Measurements from ENCODE around the gene CDC5L.
"Not testable (repeated sequence)": the region's sequence is repeated elsewhere in the genome, so short reads cannot be mapped to it uniquely, and the experiment has no call there.

DNA sequence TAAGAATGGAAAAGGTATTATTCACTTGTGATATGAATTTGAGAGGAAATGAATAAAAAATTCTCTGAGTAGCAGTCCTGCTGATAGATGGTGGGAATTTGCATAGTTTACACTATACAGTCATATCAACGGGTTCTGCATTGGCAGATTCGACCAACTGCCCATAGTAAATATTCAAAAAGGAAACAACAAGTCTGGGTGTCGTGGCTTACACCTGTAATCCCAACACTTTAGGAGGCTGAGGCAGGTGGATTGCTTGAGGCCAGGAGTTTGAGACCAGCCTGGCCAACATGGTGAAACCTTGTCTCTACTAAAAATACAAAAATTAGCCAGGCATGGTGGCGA, 36.9 kb upstream of the CDC5L start:
- not testable (repeated sequence) for TF ChIP-seq EP300, POLR2AphosphoS5, POLR2A (IDR thresholded peaks at IDR 0.05)
- TF ChIP-seq, protein P1, sequence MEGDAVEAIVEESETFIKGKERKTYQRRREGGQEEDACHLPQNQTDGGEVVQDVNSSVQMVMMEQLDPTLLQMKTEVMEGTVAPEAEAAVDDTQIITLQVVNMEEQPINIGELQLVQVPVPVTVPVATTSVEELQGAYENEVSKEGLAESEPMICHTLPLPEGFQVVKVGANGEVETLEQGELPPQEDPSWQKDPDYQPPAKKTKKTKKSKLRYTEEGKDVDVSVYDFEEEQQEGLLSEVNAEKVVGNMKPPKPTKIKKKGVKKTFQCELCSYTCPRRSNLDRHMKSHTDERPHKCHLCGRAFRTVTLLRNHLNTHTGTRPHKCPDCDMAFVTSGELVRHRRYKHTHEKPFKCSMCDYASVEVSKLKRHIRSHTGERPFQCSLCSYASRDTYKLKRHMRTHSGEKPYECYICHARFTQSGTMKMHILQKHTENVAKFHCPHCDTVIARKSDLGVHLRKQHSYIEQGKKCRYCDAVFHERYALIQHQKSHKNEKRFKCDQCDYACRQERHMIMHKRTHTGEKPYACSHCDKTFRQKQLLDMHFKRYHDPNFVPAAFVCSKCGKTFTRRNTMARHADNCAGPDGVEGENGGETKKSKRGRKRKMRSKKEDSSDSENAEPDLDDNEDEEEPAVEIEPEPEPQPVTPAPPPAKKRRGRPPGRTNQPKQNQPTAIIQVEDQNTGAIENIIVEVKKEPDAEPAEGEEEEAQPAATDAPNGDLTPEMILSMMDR (IDR thresholded peaks at IDR 0.05) = not testable (repeated sequence)

All from upper lobe of left lung (tissue), 4 donors.